ENCODE measurements around the gene RPS2. TPM values are rescaled to one million over a fixed set of nuclear protein-coding genes. Genes with fewer than 3 reads are reported as not detected.

Gene RPS2
- total RNA-seq, 1 donor from 2014 or later: 990 TPM

- DNase-seq (ENCODE audit: low spot score): no peak
- intact Hi-C loops (cut with DNase I): no loop called here
- ATAC-seq: no peak
Observed at GRCh38 chr16:1917056-1917664, 47.5 kb downstream of the RPS2 start.

- no peak for ATAC-seq
- DNase-seq (ENCODE audit: low spot score): no peak
- intact Hi-C loops (cut with DNase I): no loop called here
Observed at GRCh38 chr16:1916640-1916990, 48.0 kb downstream of the RPS2 start.

GRCh38 chr16:1915732-1916639 is 48.6 kb downstream of the RPS2 start:
- intact Hi-C loops (cut with DNase I): no loop called here
- ATAC-seq: no peak
- no peak for DNase-seq (ENCODE audit: low spot score)

GRCh38 chr16:1914988-1915387 is 49.6 kb downstream of the RPS2 start:
- DNase-seq (ENCODE audit: low spot score) (no peak), ATAC-seq (no peak)
- intact Hi-C loops (cut with DNase I): no loop called here

GRCh38 chr16:1914084-1914608 is 50.5 kb downstream of the RPS2 start:
- ATAC-seq: no peak
- intact Hi-C loops (cut with DNase I): no loop called here
- no peak for DNase-seq (ENCODE audit: low spot score)

- no peak for DNase-seq (ENCODE audit: low spot score)
Observed at GRCh38 chr16:1913327-1914083, 51.1 kb downstream of the RPS2 start.

GRCh38 chr16:1912215-1912543 is 52.4 kb downstream of the RPS2 start:
- intact Hi-C loops (cut with DNase I): no loop called here
- ATAC-seq: no peak
- DNase-seq (ENCODE audit: low spot score): no peak

More at GRCh38 chr16:1913327-1914083, 51.1 kb downstream of the RPS2 start:
- intact Hi-C loops (cut with DNase I): no loop called here
- no peak for ATAC-seq

Other genes starting within 250 kb of the RPS2 start
- gene NME3, start 193.3 kb downstream of the RPS2 start, total RNA-seq: 50.1 TPM
- 15.3 TPM for gene EME2, start 192.0 kb downstream of the RPS2 start, total RNA-seq
- gene MRPS34, start 191.7 kb downstream of the RPS2 start, total RNA-seq: 42.7 TPM
- 35.3 TPM for gene SPSB3, start 182.3 kb downstream of the RPS2 start, total RNA-seq
- 28.0 TPM for gene NUBP2, start 181.9 kb downstream of the RPS2 start, total RNA-seq
- gene IGFALS, start 171.1 kb downstream of the RPS2 start, total RNA-seq: 0.22 TPM
- gene HAGH, start 138.0 kb downstream of the RPS2 start, total RNA-seq: 73.4 TPM
- gene FAHD1, start 137.6 kb downstream of the RPS2 start, total RNA-seq: 13.8 TPM
- gene MEIOB, start 92.7 kb downstream of the RPS2 start, total RNA-seq: not detected
- not detected for gene HS3ST6, start 46.4 kb downstream of the RPS2 start, total RNA-seq
- gene MSRB1, start 21.6 kb downstream of the RPS2 start, total RNA-seq: 16.0 TPM
- gene RPL3L, start 10.1 kb downstream of the RPS2 start, total RNA-seq: not detected
- gene NDUFB10, start 5.3 kb downstream of the RPS2 start, total RNA-seq: 85.8 TPM
- not detected for gene RNF151, start 2.0 kb upstream of the RPS2 start, total RNA-seq
- 21.8 TPM for gene TBL3, start 7.2 kb upstream of the RPS2 start, total RNA-seq
- gene NOXO1, start 16.6 kb upstream of the RPS2 start, total RNA-seq: not detected
- gene GFER, start 19.4 kb upstream of the RPS2 start, total RNA-seq: 15.5 TPM
- 0.76 TPM for gene SYNGR3, start 25.1 kb upstream of the RPS2 start, total RNA-seq
- gene ZNF598, start 45.0 kb upstream of the RPS2 start, total RNA-seq: 34.5 TPM
- gene NPW, start 55.0 kb upstream of the RPS2 start, total RNA-seq: 0.36 TPM
- 107 TPM for gene NHERF2, start 62.1 kb upstream of the RPS2 start, total RNA-seq
- 21.8 TPM for gene NTHL1, start 83.0 kb upstream of the RPS2 start, total RNA-seq
- gene TSC2, start 83.2 kb upstream of the RPS2 start, total RNA-seq: 156 TPM
- gene PKD1, start 171.1 kb upstream of the RPS2 start, total RNA-seq: 159 TPM
- gene RAB26, start 183.8 kb upstream of the RPS2 start, total RNA-seq: 0.40 TPM
- 44.8 TPM for gene TRAF7, start 191.0 kb upstream of the RPS2 start, total RNA-seq
- 1.6 TPM for gene CASKIN1, start 231.8 kb upstream of the RPS2 start, total RNA-seq
- 21.8 TPM for gene MLST8, start 240.6 kb upstream of the RPS2 start, total RNA-seq
- gene BRICD5, start 246.0 kb upstream of the RPS2 start, total RNA-seq: 9.9 TPM